Measurements from ENCODE around the gene NRP2. TPM values are rescaled to one million over a fixed set of nuclear protein-coding genes. Genes with fewer than 3 reads are reported as not detected.

NRP2 gene
- total RNA-seq, 1 experiment from 2014 or later = 10.3 TPM

GRCh38 chr2:205802065-205802464 lies 119.8 kb downstream of the NRP2 start:
- POLR2A ChIA-PET = no interaction called here
- intact Hi-C loops (cut with micrococcal nuclease) = no loop called here

GRCh38 chr2:205802941-205803340 lies 120.6 kb downstream of the NRP2 start:
- H3K27me3 Mint-ChIP-seq (ENCODE audit: insufficient read depth, unreplicated experiment) = no peaks in the 10 kb centered on the region
- no peaks in the 10 kb centered on the region for H3K36me3 Mint-ChIP-seq (ENCODE audit: insufficient read depth, unreplicated experiment)
- H3K4me3 Mint-ChIP-seq (ENCODE audit: unreplicated experiment) = no peak overlapping the region
- H3K27ac Mint-ChIP-seq (ENCODE audit: low read depth, unreplicated experiment) = no peak overlapping the region
- POLR2A ChIA-PET = interaction anchor here (0.5 kb wide), 1 partner anchor 79 kb away, joined by 6 read pairs; no protein-coding TSS in a partner anchor
- no peak for DNase-seq (ENCODE audit: unreplicated experiment)
- H3K9me3 Mint-ChIP-seq (ENCODE audit: unreplicated experiment) = no peaks in the 10 kb centered on the region
- no peak for TF ChIP-seq CTCF (IDR thresholded peaks at IDR 0.05; ENCODE audit: unreplicated experiment)
- H3K4me1 Mint-ChIP-seq (ENCODE audit: insufficient read depth, unreplicated experiment) = no peaks in the 10 kb centered on the region
- no TSS peak for BruUV-seq (replicated peaks)
- intact Hi-C loops (cut with micrococcal nuclease) = no loop called here
- CTCF ChIA-PET = interaction anchor here (1.7 kb wide), 1 partner anchor 28 kb away, joined by 5 read pairs; no protein-coding TSS in a partner anchor

More at GRCh38 chr2:205802065-205802464, 119.8 kb downstream of the NRP2 start:
- H3K27ac Mint-ChIP-seq (ENCODE audit: low read depth, unreplicated experiment) = no peak overlapping the region
- TF ChIP-seq CTCF (IDR thresholded peaks at IDR 0.05; ENCODE audit: unreplicated experiment) = no peak
- CTCF ChIA-PET = interaction anchor here (1.7 kb wide), 1 partner anchor 27 kb away, joined by 5 read pairs; no protein-coding TSS in a partner anchor
- no peaks in the 10 kb centered on the region for H3K4me1 Mint-ChIP-seq (ENCODE audit: insufficient read depth, unreplicated experiment)
- H3K4me3 Mint-ChIP-seq (ENCODE audit: unreplicated experiment) = no peak overlapping the region
- DNase-seq (ENCODE audit: unreplicated experiment) = no peak
- no peaks in the 10 kb centered on the region for H3K27me3 Mint-ChIP-seq (ENCODE audit: insufficient read depth, unreplicated experiment)
- no TSS peak for BruUV-seq (replicated peaks)
- no peaks in the 10 kb centered on the region for H3K36me3 Mint-ChIP-seq (ENCODE audit: insufficient read depth, unreplicated experiment)
- H3K9me3 Mint-ChIP-seq (ENCODE audit: unreplicated experiment) = no peaks in the 10 kb centered on the region

GRCh38 chr2:205803500-205803899 lies 121.2 kb downstream of the NRP2 start:
- Mint-ChIP-seq H3K4me1 (ENCODE audit: insufficient read depth, unreplicated experiment) (no peaks in the 10 kb centered on the region), H3K36me3 (ENCODE audit: insufficient read depth, unreplicated experiment) (no peaks in the 10 kb centered on the region), H3K4me3 (ENCODE audit: unreplicated experiment) (no peak overlapping the region)

GRCh38 chr2:205805136-205805535 lies 122.8 kb downstream of the NRP2 start:
- no peaks in the 10 kb centered on the region for H3K9me3 Mint-ChIP-seq (ENCODE audit: unreplicated experiment)
- H3K4me1 Mint-ChIP-seq (ENCODE audit: insufficient read depth, unreplicated experiment) = no peaks in the 10 kb centered on the region
- no peak for DNase-seq (ENCODE audit: unreplicated experiment)
- H3K4me3 Mint-ChIP-seq (ENCODE audit: unreplicated experiment) = no peak overlapping the region
- CTCF ChIA-PET = interaction anchor here (1.4 kb wide), 1 partner anchor 11 kb away, joined by 4 read pairs; no protein-coding TSS in a partner anchor
- intact Hi-C loops (cut with micrococcal nuclease) = no loop called here
- no peaks in the 10 kb centered on the region for H3K27me3 Mint-ChIP-seq (ENCODE audit: insufficient read depth, unreplicated experiment)
- H3K36me3 Mint-ChIP-seq (ENCODE audit: insufficient read depth, unreplicated experiment) = no peaks in the 10 kb centered on the region
- H3K27ac Mint-ChIP-seq (ENCODE audit: low read depth, unreplicated experiment) = no peak overlapping the region
- TF ChIP-seq CTCF (IDR thresholded peaks at IDR 0.05; ENCODE audit: unreplicated experiment) = no peak
- POLR2A ChIA-PET = interaction anchor here (1.0 kb wide), 1 partner anchor 13 kb away, joined by 3 read pairs; no protein-coding TSS in a partner anchor
- BruUV-seq (replicated peaks) = no TSS peak

More at GRCh38 chr2:205803500-205803899, 121.2 kb downstream of the NRP2 start:
- no peak for DNase-seq (ENCODE audit: unreplicated experiment)
- Mint-ChIP-seq H3K9me3 (ENCODE audit: unreplicated experiment) (no peaks in the 10 kb centered on the region), H3K27ac (ENCODE audit: low read depth, unreplicated experiment) (no peak overlapping the region), H3K27me3 (ENCODE audit: insufficient read depth, unreplicated experiment) (no peaks in the 10 kb centered on the region)
- TF ChIP-seq CTCF (IDR thresholded peaks at IDR 0.05; ENCODE audit: unreplicated experiment) = no peak
- intact Hi-C loops (cut with micrococcal nuclease) = no loop called here
- ChIA-PET CTCF (interaction anchor here (1.7 kb wide), 1 partner anchor 28 kb away, joined by 5 read pairs; no protein-coding TSS in a partner anchor), POLR2A (no interaction called here)
- BruUV-seq (replicated peaks) = no TSS peak

Data from MCF 10A (cell line).